ENCODE measurements around the gene ZBTB7B.

- TF ChIP-seq, protein P1, sequence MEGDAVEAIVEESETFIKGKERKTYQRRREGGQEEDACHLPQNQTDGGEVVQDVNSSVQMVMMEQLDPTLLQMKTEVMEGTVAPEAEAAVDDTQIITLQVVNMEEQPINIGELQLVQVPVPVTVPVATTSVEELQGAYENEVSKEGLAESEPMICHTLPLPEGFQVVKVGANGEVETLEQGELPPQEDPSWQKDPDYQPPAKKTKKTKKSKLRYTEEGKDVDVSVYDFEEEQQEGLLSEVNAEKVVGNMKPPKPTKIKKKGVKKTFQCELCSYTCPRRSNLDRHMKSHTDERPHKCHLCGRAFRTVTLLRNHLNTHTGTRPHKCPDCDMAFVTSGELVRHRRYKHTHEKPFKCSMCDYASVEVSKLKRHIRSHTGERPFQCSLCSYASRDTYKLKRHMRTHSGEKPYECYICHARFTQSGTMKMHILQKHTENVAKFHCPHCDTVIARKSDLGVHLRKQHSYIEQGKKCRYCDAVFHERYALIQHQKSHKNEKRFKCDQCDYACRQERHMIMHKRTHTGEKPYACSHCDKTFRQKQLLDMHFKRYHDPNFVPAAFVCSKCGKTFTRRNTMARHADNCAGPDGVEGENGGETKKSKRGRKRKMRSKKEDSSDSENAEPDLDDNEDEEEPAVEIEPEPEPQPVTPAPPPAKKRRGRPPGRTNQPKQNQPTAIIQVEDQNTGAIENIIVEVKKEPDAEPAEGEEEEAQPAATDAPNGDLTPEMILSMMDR (IDR thresholded peaks at IDR 0.05) = peak in 2 of 6 experiments; percentile 2 to 12
- TF ChIP-seq POLR2A (IDR thresholded peaks at IDR 0.05) = peak in 1 of 4 donors; percentile 64
Observed at GRCh38 chr1:154955718-154956543, 46.7 kb upstream of the ZBTB7B start, which contains the start of gene PBXIP1.

All from esophagus squamous epithelium (tissue), 4 donors.